ENCODE measurements around the gene DCBLD1. TPM values are rescaled to one million over a fixed set of nuclear protein-coding genes. Genes with fewer than 3 reads are reported as not detected.

DCBLD1 gene
- total RNA-seq, 4 donors from 2014 or later = 6.9 to 13.2 (median 10.0) TPM

DNA sequence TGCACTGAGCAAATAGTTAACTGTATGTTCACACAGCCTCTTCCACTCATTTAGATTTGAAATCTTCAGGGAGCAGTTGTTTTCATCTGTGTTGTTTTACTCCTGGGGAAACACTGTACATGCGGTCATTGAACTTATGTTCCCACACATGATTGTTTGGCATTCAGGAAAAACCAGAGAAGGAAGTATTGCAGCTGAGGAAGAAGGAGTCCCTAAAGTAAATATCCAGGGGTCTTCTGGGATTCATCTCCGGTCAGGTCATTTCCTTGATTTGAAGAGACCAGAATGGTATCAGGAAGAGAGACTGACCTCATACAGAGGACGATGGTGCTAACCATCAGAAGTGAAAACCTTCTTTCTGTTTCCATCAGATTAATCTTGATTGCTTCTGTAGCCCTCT, 52.5 kb downstream of the DCBLD1 start:
- H3K4me3 ChIP-seq = no peak overlapping the region
- H3K9me3 ChIP-seq = no peaks in the 10 kb centered on the region
- H3K27me3 ChIP-seq = no peaks in the 10 kb centered on the region
- TF ChIP-seq EP300 (IDR thresholded peaks at IDR 0.05) (peak in 1 of 2 donors; percentile 7), POLR2A (IDR thresholded peaks at IDR 0.05) (no peak)
- DNase-seq (ENCODE audit: low spot score in 2 of 2) = no peak
- H3K36me3 ChIP-seq = peaks cover 0 to 5% (median 0%) of the 10 kb centered on the region in 3 donors
- no peak overlapping the region for H3K27ac ChIP-seq
- 44 to 55% methylated on average over 3 of the region's 3 CpGs for WGBS, 2 donors
- peaks cover 0 to 14% (median 0%) of the 10 kb centered on the region in 4 donors for H3K4me1 ChIP-seq

DNA sequence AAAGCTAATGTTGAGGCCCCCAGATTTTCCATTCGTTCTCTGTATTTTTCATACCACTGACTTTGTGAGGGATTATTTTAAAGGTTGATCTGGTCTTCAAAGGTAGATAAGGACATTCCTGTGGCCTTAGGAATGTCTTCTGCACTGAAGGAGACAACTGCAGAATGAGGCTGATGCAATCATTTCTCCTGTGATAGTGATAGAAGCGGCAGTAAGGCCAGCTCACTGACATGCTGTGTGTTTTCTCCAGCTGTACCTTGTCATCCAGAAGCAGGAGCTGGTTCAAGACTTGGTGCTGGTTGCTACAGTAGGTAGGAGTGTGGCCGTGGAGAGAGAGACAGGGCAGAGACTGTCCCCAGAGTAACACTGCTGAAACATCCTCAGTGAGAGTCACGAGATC, 53.8 kb downstream of the DCBLD1 start:
- H3K36me3 ChIP-seq = peaks cover 0 to 14% (median 0%) of the 10 kb centered on the region in 3 donors
- TF ChIP-seq POLR2A (IDR thresholded peaks at IDR 0.05) (no peak), EP300 (IDR thresholded peaks at IDR 0.05) (no peak)
- TF ChIP-seq, protein P1, sequence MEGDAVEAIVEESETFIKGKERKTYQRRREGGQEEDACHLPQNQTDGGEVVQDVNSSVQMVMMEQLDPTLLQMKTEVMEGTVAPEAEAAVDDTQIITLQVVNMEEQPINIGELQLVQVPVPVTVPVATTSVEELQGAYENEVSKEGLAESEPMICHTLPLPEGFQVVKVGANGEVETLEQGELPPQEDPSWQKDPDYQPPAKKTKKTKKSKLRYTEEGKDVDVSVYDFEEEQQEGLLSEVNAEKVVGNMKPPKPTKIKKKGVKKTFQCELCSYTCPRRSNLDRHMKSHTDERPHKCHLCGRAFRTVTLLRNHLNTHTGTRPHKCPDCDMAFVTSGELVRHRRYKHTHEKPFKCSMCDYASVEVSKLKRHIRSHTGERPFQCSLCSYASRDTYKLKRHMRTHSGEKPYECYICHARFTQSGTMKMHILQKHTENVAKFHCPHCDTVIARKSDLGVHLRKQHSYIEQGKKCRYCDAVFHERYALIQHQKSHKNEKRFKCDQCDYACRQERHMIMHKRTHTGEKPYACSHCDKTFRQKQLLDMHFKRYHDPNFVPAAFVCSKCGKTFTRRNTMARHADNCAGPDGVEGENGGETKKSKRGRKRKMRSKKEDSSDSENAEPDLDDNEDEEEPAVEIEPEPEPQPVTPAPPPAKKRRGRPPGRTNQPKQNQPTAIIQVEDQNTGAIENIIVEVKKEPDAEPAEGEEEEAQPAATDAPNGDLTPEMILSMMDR (IDR thresholded peaks at IDR 0.05) = no peak
- no peaks in the 10 kb centered on the region for H3K9me3 ChIP-seq
- WGBS, 2 donors = 89 to 92% methylated on average over 4 of the region's 4 CpGs
- no peaks in the 10 kb centered on the region for H3K27me3 ChIP-seq
- H3K4me1 ChIP-seq = peaks cover 0 to 8% (median 0%) of the 10 kb centered on the region in 4 donors
- H3K27ac ChIP-seq = no peak overlapping the region
- no peak for DNase-seq (ENCODE audit: low spot score in 2 of 2)
- H3K4me3 ChIP-seq = no peak overlapping the region

DNA sequence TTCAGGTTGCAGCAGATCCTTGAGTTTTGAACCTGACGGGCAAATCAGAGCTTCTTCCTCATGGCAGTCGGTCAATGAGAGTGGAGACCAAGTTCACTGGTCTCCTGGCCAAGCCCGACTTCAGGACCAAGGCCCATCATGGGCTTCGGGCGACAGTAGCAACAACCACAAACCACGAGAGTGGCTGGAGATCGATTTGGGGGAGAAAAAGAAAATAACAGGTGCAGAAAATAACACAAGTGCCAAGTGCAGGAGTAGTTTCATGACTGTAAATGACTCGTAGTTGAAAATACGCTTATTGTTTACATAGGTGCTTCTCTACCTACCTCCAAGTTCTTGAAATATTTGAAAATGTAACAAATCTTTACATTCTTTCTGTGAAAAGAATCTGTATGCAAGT, 56.1 kb downstream of the DCBLD1 start:
- WGBS, 2 donors = 72 to 75% methylated on average over 9 of the region's 9 CpGs
- TF ChIP-seq, protein P1 (IDR thresholded peaks at IDR 0.05) = no peak
- no peak for TF ChIP-seq POLR2A (IDR thresholded peaks at IDR 0.05)
- no peak for TF ChIP-seq EP300 (IDR thresholded peaks at IDR 0.05)
- H3K36me3 ChIP-seq = peaks cover 0 to 16% (median 0%) of the 10 kb centered on the region in 3 donors
- H3K27me3 ChIP-seq = no peaks in the 10 kb centered on the region
- H3K9me3 ChIP-seq = no peaks in the 10 kb centered on the region
- peaks cover 0 to 4% (median 0%) of the 10 kb centered on the region in 4 donors for H3K4me1 ChIP-seq
- H3K4me3 ChIP-seq = no peak overlapping the region
- no peak overlapping the region for H3K27ac ChIP-seq
- no peak for DNase-seq (ENCODE audit: low spot score in 2 of 2)

DNA sequence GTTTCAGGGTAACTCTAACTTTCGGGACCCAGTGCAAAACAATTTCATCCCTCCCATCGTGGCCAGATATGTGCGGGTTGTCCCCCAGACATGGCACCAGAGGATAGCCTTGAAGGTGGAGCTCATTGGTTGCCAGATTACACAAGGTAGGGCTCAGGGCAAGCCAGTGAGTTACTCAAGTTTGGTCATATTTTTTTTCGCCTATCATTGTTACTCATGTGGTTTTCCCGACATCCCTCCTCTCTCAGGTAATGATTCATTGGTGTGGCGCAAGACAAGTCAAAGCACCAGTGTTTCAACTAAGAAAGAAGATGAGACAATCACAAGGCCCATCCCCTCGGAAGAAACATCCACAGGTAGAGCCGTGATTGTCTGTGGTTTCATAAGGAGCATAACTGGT, 58.2 kb downstream of the DCBLD1 start:
- no peak overlapping the region for H3K4me3 ChIP-seq
- H3K27me3 ChIP-seq = no peaks in the 10 kb centered on the region
- WGBS, 2 donors = 96 to 98% methylated on average over 8 of the region's 8 CpGs
- TF ChIP-seq EP300 (IDR thresholded peaks at IDR 0.05) = no peak
- TF ChIP-seq, protein P1 (IDR thresholded peaks at IDR 0.05) = no peak
- TF ChIP-seq POLR2A (IDR thresholded peaks at IDR 0.05) = no peak
- DNase-seq (ENCODE audit: low spot score in 2 of 2) = no peak
- H3K4me1 ChIP-seq = no peaks in the 10 kb centered on the region
- H3K36me3 ChIP-seq = peaks cover 0 to 27% (median 0%) of the 10 kb centered on the region in 3 donors
- H3K27ac ChIP-seq = no peak overlapping the region
- no peaks in the 10 kb centered on the region for H3K9me3 ChIP-seq

DNA sequence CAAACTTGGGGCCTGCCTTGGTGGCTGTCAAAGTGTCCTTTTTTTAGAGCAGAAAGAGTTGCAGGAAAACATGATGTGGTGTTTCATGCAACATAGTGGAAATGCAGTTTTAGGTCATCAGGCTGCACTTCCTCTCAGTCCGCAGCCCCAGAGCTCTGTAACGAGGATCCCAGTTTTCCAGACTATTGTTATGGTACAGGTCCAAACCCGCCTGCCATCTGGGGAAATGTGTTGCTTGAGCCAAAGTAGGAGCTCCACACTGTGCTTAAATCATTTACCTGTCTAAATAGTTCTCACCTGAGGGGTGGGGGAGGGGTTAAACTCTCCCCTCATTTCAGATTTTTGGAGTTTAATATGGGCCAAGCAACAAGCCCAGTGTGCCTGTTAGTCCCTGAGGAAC, 60.0 kb downstream of the DCBLD1 start:
- TF ChIP-seq EP300 (IDR thresholded peaks at IDR 0.05) = no peak
- no peak for TF ChIP-seq POLR2A (IDR thresholded peaks at IDR 0.05)
- TF ChIP-seq, protein P1 (IDR thresholded peaks at IDR 0.05) = no peak
- Histone ChIP-seq H3K9me3 (no peaks in the 10 kb centered on the region), H3K27me3 (no peaks in the 10 kb centered on the region), H3K4me3 (no peak overlapping the region), H3K4me1 (peaks cover 0 to 2% (median 0%) of the 10 kb centered on the region in 4 donors), H3K27ac (no peak overlapping the region), H3K36me3 (peaks cover 0 to 27% (median 0%) of the 10 kb centered on the region in 3 donors)
- DNase-seq (ENCODE audit: low spot score in 2 of 2) = no peak
- WGBS, 2 donors = 90 to 95% methylated on average over 3 of the region's 3 CpGs

DNA sequence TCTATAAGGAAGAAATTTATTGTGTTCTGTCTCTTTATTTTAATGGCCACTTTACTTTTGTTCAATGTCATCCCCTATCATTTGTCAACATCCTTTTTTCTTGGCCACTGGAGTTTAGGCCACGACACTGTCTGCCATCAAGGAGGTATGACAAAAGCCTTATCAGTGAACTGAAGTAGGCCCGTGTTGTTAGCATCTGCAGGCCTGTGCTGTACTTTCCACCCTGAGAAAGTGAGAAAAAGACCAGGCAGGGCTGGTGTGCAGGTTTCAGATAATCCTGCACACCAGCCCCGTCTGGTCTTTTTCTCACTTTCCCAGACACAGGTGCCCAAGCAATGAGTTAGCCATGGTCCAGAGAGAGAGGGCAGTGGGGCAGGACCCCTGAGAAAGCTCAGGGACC, 62.2 kb downstream of the DCBLD1 start:
- Histone ChIP-seq H3K36me3 (peaks cover 0 to 33% (median 0%) of the 10 kb centered on the region in 3 donors), H3K27me3 (no peaks in the 10 kb centered on the region), H3K27ac (no peak overlapping the region), H3K4me3 (no peak overlapping the region), H3K9me3 (no peaks in the 10 kb centered on the region), H3K4me1 (peaks cover 0 to 20% (median 4%) of the 10 kb centered on the region in 4 donors)
- TF ChIP-seq, protein P1 (IDR thresholded peaks at IDR 0.05) = no peak
- TF ChIP-seq EP300 (IDR thresholded peaks at IDR 0.05) (no peak), POLR2A (IDR thresholded peaks at IDR 0.05) (no peak)
- DNase-seq (ENCODE audit: low spot score in 2 of 2) = no peak
- WGBS, 2 donors = 79 to 87% methylated on average over 3 of the region's 3 CpGs

Data from tibial nerve (tissue), 4 donors.